Measurements from ENCODE around the gene EPM2AIP1. TPM values are rescaled to one million over a fixed set of nuclear protein-coding genes. Genes with fewer than 3 reads are reported as not detected.
"Not testable (repeated sequence)": the region's sequence is repeated elsewhere in the genome, so short reads cannot be mapped to it uniquely, and the experiment has no call there.

EPM2AIP1 gene
- total RNA-seq, 1 donor from 2014 or later, result 61.0 TPM

DNA sequence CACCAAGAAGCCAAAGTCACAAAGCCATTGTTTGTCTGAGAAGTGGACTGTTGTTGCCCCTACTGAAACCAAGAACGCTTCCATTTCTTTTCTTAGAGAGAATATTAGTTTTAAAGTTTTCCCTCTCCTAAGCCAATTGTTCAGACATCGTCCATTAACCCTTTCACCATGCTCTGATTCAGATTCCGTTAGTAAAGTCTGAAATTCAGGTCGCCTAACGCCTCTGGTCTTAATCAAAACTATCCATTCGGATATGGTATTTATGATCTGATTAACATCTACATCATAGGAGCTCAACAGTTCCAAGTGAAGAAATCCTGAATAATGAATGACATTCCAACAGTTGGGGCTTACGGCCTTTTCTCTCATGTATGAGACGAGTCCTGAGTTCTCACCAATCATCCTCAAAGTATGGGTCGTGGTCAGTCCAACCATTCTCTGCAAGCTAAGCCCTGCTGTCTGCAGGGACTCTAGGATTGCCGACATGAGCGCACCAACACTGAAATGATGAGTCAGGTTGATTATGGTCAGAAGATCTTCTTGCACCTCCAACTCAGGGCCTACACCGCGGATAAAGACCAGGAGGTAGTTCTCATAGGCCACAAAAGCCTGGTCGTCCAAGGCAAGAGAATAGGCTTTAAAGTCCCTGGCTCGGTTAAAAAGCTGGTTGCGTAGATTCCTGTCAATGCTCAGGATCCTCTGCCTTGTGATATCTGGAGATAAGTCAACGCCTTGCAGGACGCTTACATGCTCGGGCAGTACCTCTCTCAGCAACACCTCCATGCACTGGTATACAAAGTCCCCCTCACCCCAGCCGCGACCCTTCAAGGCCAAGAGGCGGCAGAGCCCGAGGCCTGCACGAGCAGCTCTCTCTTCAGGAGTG lies 767 bp downstream of the EPM2AIP1 start:
- no peak for DNase-seq

DNA sequence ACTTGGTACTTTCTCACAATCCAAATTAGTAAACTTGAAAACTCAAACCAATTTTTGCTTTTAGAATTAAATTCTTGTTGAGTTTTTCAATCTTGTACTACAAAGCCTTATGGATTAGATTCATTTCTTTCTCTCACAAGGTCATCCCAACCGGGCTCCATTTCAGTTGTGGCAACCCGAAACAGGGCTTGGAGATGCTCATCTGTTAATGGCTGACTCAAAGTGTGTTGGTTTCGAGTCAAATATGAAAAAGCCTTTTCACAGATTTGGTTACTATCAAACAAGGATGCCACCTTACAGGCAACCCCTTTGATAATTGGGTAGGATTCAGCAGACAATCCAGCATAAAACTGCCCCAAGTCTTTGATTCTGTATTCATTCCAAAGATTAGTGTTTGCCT lies 1.8 kb downstream of the EPM2AIP1 start:
- no peak for DNase-seq

DNA sequence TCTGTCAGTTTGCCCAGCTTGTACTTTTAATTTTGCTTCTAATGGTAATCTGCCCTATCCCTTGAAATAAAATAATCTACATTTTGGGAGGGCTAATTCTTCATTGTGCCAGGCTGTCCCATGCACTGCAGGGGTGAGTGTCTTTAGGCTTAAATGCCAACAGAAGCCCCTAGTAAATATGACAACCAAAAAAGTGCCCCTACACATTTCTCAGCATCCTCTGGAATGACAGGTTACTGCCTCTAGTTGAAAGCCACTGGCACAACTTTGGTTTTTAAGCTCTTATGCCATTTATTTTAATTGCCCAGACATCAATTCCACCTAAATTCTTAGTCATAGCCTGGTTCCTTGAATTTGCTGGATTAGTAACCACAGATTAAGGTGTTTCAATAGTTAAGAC lies 3.4 kb downstream of the EPM2AIP1 start:
- DNase-seq, result no peak

DNA sequence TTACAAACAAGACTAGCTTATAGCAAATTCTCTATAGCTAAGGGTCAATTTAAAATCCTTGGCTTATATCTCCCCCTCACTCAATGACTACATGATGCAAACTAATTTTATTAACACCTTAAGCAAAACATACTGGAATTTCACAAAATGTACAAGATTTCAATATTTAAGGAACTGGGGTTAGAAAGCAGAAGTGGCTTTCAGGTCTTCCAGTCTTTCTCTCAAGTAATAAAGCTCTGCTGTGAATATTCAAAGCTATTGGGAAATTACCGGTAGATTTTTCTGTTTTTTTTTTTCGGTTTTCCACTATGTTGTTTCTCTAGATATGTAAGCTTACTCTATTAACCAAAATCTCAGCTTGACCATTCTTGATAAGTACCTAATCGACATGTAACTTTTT lies 3.9 kb downstream of the EPM2AIP1 start:
- no peak for DNase-seq

- DNase-seq, result no peak
Measured at GRCh38 chr3:36988356-36988755, 4.6 kb downstream of the EPM2AIP1 start.

DNA sequence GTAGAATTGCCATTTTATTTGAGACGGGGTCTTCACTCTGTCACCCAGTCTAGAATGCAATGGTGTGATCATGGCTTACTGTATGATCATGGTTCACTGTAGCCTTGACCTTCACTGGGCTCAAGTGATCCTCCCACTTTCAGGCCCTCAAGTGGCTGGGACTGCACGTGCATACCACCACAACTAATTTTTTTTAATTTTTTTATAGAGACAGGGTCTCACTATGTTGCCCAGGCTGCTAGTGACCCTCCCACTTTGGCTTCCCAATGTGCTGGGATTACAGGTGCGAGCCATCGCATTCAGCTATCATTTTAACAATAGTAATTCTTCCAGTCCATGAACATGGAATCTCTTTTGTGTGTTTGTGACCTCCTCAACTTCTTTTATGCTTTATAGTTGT lies 11.9 kb downstream of the EPM2AIP1 start:
- no peak for DNase-seq

- DNase-seq, result no peak
Measured at GRCh38 chr3:36973139-36973538, 19.8 kb downstream of the EPM2AIP1 start.

DNA sequence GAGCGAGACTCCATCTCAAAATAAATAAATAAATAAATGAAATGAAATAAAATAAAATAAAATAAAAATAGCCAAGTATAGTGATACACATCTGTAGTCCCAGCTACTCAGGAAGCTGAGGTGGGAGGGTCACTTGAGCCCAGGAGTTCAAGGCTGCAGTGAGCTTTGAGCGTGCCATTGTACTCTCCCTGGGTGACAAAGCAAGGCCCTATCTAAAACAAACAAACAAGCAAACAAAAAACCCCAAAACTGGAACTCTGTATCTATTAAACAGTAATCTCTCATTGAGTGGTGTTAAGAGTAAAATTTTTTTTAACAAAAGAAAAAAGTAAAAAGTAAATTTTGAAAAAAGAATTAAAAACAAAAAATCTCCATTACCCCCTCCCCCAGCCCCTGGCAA lies 20.8 kb downstream of the EPM2AIP1 start:
- no peak for DNase-seq

- no peak for DNase-seq
Measured at GRCh38 chr3:36969540-36970432, 23.1 kb downstream of the EPM2AIP1 start.

DNA sequence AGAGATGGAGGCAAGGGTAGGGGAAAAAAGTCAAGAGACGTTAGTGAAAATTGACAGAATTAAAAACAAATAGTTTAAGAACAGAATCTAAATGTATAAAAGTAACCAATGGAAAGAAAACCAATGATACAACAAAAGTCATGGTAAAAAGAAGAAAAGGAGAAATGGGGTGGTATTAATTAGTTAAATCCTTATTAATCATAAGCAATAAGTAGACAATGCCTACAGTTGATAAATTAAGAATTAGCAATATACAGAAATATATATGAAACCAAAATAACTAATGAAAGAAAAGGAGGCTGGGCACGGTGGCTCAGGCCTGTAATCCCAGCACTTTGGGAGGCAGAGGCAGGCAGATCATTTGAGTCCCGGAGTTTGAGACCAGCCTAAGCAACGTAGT lies 23.8 kb downstream of the EPM2AIP1 start:
- DNase-seq, result no peak

DNA sequence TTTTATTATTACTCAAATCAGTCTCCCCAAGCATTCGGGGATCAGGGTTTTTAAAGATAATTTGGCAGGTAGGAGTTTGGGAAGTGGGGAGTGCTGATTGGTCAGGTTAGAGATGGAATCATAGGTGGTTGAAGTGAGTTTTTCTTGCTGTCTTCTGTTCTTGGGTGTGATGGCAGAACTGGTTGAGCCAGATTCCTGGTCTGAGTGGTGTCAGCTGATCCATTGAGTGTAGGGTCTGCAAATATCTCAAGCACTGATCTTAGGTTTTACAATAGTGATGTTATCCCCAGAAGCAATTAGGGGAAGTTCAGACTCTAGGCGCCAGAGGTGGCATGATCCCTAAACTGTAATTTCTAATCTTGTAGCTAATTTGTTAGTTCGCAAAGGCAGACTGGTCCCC lies 27.5 kb downstream of the EPM2AIP1 start:
- DNase-seq, result no peak

DNA sequence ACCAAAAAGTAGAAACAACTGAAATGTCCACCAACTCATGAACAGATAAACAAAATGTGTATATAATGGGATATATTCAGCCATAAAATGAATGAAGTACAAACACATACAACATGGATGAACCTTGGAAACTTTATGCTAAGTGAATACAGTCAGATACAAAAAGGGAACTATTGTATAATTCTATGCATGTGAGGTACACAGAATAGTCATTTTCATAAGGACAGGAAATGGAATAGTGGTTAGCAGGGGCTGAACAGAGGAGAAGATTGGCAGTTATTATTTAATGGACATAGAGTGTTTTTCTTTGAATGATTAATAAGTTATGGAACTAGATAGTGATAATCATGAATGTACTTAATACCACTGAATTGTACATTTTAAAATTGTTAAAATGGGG lies 28.1 kb downstream of the EPM2AIP1 start:
- DNase-seq, result no peak

GRCh38 chr3:36964331-36964730 lies 28.6 kb downstream of the EPM2AIP1 start:
- DNase-seq, result no peak

DNA sequence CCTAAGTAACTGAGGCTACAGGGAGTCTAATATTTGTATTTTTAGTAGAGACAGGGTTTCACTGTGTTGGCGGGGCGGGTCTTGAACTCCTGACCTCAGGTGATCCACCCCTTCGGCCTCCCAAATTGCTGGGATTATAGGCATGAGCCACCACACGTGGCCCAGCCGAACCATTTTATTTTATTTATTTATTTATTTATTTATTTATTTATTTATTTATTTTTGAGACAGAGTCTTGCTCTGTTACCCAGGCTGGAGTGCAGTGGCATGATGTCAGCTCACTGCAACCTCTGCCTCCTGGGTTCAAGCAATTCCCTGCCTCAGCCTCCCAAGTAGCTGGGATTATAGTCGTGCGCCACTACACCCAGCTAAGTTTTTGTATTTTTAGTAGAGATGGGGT lies 29.9 kb downstream of the EPM2AIP1 start:
- DNase-seq, result not testable (repeated sequence)

DNA sequence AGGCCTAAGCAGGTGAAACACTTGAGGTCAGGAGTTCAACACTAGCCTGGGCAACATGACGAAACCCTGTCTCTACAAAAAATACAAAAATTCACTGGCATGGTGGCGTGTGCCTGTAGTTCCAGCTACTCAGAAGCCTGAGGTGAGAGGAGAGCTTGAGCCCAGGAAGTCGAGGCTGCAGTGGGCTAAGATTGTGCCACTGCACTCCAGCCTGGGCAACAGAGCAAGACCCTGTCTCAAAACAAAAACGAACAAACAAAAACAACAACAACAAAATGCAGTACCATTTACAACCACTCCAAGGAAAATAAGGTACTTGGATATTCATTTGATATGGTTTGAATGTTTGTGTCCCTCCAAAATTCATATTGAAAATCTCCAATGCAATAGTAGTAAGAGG lies 32.4 kb downstream of the EPM2AIP1 start:
- DNase-seq, result no peak

GRCh38 chr3:36959821-36960220 lies 33.1 kb downstream of the EPM2AIP1 start:
- DNase-seq, result no peak

- DNase-seq, result no peak
Measured at GRCh38 chr3:36957862-36958686, 34.9 kb downstream of the EPM2AIP1 start.

DNA sequence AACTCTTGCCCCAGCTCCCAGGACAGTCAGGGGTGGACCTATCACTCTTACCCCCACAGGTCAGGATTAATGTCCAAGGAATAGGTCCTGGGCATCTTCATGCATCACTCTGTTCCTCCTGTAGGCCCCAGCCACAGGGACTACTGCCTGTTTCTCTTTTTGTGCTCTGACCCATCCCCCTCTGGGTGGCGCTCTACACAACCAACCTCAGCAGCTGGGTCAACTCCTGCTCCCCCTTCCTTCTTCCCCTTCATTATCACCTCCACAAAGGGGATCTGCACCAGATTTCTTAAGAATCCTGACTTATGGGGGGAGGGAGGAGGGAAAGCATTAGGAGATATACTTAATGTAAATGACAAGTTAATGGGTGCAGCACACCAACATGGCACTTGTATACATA lies 35.9 kb downstream of the EPM2AIP1 start:
- no peak for DNase-seq

- DNase-seq, result no peak
Measured at GRCh38 chr3:36956155-36956554, 36.8 kb downstream of the EPM2AIP1 start.

- no peak for DNase-seq
Measured at GRCh38 chr3:36954452-36955134, 38.3 kb downstream of the EPM2AIP1 start.

GRCh38 chr3:36947814-36948213 lies 45.1 kb downstream of the EPM2AIP1 start:
- DNase-seq, result not testable (repeated sequence)

All from occipital lobe (tissue), 2 donors.